NCI-H460 (cell line): Measurements from ENCODE around the gene CCDC127. TPM values are rescaled to one million over a fixed set of nuclear protein-coding genes. Genes with fewer than 3 reads are reported as not detected.
A peak's percentile ranks its signal among the peaks of the same experiment; 100 is the strongest.
"Not testable (repeated sequence)": the region's sequence is repeated elsewhere in the genome, so short reads cannot be mapped to it uniquely, and the experiment has no call there.

ENCODE experiments used
- DNase-seq: peaks from one replicate; pipeline ENCODE4 v3.0.0-alpha.2; 2016; ENCODE audit warnings: low read depth; ENCODE audit errors: extremely low read depth
- total RNA-seq: library from RNA; depleted of rRNA; stranded (reverse); fragments of >200 nt; shearing (Covaris generic); gene quantifications from 2 replicates; pipeline ENCODE4 v1.2.3, GENCODE V29; 2014

CCDC127 gene
- total RNA-seq, 1 experiment from 2014 or later = 4.4 TPM

DNA sequence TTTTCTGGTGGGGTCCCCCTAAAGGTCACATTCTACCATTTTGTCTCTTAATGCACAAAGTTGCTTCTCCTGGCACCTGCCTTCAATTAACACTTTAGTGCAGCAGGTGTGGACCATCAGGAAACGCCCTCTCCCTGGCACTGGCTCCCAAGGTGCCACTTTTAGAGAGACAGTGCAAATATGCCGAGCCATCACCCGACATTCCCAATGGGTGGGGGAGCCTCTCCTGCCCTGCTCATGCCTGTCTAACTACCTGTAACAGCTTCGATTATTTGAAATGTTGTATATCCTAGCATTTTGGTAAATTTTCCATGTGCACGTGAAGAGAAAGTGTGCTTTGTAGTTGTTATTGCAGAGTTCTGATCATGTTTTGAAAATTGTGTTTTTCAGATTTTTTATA is 39.8 kb downstream of the CCDC127 start:
- DNase-seq = no peak

DNA sequence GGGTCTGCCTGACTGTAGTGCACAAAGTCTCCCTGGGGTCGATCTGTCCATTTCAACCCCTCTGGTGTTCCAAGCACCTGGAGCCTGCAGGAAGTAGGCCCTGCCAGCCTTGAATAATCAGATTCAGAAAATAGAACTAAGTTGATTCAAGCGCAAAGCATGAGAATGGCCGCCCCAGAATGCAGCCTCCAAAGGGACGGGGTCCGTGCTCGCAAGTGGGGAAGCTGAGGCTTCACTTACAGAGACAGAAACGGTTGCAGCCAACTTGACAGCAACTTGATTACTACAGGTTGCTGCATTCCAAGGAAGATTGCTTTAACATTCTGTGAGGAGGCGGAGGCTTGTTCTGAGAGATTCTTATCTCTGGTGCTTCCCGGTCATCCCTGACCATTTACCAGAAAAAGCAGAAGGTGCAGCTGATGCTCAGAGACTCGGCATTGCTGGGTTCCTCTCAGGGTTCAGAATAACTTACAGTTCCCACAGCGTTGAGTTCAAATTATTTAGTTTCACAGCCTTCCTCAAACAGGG is 41.6 kb downstream of the CCDC127 start:
- DNase-seq = no peak

DNA sequence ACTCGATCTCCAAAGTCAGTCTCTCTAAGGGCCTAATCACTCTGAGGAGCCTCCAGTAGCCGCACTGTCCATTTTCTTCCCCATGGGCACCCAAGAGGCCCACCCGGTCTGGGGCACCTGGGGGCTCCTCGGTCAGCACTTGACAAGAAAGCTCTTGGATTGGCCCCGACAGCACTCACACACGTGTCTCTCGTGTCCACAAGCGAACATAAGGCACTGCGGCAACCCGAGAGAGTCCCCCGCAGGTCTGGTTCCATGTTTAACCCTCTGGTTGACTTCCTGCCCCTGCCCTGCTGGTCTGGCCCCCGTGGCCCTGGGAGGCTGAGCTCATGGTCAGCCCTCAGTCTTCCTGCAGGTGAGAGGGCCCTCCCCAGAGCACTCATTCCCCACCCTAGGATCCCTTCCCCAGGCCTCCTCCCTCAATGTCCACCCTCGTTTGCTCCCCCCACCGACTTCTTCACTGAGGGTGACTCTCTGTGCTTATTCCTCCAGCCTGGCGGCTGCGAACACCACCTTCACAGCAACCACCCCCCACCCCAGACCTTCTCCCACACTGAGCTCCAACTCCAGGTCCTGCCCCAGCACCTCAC is 43.0 kb downstream of the CCDC127 start:
- no peak for DNase-seq

DNA sequence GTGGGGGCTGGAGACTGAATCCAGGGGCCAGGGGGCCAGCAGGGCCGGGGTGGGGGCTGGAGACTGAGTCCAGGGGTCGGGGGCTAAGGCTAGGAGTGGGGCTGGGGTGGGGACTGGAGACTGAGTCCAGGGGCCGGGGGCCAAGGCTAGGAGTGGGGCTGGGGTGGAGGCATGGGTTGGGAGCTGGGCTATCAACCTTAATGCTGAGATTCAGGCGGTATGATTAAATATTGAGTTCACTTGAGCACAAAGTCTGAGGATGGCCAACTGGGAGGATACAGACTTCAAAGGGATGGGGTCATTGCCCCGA is 43.7 kb downstream of the CCDC127 start:
- no peak for DNase-seq

DNA sequence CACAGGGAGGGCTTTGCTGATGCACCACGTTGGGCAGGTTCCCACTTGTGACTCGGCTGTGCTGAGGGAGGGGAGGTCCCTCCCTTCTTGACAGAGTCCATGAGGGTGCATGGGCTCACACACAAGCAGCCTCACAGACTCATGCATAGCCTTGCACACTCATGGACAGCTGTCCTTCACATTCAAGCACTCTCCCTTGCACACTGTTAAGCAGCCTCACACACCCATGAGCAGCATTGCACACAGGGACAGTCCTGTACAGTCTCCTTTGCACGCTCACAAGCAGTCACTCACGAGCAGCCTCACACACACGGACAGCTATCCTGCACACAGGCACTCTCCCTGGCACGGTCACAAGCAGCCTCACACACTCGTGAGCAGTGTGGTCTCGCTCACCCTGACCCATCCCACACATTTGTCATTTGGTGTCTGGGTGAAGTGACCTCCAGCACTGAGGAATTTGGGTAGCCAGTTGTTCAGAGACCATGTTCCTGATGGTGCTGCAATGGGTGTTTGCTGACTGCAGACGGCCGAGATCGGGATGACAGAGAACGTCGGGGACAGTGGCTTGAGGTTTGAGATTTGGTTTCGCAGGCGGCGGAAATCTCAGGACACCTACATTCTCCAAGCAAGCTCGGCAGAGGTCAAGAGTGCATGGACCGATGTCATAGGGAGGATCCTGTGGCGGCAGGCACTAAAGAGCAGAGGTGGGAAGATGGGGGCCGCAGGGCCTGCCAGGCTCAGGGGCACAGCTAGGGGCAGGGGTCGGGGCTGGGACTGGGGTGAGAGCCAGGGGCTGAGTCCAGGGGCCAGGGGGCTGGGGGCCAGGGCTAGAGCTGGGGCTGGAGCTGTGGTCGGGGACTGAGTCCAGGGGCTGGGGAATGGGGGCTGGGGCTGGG is 44.3 kb downstream of the CCDC127 start:
- DNase-seq = no peak

DNA sequence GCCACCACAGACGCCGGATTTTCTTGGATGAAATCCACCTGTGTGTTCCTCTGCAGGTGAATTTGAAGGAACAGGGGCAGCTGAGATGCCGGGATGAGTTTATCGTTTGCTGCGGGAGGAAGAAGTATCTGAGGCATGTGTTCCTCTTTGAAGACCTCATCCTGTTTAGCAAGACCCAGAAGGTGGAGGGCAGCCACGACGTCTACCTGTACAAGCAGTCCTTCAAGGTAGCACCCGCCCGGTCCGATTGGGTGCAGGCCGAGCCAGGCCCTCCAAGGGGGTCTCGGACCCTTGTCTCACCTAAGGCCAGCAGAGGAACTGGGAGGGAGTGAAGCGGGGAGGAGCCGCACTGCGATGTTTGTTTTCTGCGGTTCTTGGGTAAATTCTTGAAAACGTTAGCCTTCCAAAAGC is 45.1 kb downstream of the CCDC127 start:
- no peak for DNase-seq

DNA sequence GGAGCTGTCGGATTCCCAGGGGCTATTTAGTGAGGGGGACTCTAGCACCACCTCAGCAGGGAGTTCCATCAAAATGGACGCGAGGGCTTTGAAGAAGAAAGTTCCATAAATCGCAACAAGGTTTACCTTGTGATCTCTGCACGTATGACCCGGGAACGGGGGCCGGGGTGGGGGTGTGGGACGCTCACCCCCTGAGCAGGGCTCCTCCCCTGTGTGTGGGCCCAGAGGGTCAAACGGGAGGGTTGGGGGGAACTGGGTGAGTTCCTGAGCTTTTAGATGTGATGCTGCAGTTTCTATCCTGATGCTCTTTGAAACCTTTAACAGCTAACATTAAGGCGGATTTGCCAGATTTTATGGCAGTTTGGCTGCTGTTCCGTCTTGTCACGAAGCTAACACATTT is 45.5 kb downstream of the CCDC127 start:
- no peak for DNase-seq

DNA sequence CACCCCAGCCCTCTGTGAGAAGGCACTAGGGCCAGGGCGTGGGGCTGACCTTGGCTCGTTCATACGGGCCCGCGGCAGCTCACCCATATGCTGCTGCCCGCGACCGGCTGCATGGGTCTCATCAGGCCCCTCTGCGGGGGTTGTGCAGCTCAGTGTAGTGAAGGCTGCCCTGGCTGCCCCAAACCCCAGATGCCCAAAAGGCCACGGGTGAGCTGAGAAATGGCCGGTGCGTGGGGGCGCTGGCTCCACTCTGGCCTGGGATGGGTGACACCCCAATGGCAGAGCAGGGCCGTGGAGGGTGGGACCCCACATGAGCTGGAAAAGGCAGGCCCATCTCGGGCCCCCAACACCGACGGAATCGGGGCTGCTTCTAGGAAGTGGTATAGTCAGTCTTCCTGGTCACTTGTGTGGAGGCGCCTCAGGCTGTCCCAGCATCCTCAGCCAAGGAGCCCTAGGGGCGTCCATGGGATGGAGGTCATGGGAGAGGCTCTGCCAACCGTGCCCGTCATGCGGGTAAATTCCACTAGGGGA is 46.1 kb downstream of the CCDC127 start:
- DNase-seq = no peak

DNA sequence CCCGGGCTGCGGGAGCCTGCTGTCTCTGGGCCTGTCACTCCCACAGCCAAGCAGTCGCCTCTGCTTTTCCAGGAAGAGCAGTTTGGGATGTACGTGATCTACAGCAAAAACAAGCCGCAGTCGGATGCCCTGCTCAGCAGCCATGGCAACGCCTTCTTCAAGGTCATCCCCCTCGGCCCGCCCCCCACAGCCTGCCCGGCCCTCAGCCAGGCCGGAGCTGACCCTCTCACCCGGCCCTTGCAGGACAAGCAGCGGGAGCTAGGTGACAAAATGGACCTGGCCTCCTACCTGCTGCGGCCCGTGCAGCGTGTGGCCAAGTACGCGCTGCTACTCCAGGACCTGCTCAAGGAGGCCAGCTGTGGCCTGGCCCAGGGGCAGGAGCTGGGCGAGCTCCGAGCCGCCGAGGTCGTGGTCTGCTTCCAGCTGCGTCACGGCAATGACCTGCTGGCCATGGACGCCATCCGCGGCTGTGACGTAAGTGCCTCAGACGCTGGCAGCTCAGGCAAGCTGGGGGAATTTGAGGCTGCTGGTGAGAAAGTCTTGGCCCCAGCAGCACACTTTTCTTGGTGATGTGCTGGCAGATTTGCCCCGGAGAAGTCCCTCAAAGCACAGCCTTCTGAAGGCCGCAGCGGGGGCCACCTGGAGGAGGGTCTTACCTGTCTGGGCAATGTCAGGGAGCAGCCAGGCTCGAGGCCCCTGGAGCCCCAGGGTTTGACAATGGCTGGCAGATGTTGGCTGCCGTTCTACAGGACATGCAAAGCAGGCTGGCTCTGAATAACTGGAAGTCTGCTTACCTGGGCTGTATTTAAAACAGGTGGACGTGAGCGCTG is 46.8 kb downstream of the CCDC127 start:
- DNase-seq = no peak

DNA sequence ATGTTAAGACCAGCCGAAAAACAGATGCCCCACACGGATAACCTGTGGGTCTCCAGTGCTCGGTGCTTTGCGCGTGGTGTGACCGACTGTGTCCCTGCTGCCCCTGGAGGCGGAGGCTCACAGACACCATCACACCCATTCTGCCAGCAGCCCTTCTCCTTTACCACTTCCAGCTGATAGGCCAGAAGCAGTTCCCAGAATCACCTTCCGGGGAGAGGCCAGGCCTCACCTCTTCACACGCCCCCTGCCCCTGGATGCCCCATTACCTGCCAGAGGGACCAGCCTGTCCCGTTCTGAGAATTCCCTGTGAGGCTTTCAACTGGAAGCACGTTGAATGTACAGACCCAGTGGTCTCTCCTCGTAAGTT is 48.2 kb downstream of the CCDC127 start:
- DNase-seq = no peak

DNA sequence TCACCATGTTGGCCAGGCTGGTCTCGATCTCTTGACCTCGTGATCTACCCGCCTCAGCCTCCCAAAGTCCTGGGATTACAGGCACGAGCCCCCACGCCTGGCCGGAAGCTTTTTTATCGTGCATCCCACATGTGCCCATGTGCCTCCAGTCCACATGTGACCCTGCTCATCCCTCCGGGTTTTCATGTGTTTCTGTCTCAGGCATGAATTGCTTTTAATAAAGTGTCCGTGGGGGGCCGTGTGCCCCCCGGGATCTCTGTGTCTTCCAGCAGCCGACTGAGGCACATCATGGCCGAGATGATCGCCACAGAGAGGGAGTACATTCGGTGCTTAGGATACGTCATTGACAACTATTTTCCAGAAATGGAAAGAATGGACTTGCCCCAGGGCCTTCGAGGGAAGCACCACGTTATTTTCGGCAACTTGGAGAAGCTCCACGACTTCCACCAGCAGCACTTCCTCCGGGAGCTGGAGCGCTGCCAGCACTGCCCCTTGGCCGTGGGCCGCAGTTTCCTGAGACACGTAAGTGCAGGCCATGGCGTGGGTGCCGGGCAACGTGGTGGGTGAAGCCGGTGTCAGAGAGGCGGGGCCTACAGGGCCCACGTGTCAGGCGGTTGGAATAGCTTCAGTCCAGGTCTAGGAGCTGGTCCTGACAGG is 48.8 kb downstream of the CCDC127 start:
- DNase-seq = no peak

DNA sequence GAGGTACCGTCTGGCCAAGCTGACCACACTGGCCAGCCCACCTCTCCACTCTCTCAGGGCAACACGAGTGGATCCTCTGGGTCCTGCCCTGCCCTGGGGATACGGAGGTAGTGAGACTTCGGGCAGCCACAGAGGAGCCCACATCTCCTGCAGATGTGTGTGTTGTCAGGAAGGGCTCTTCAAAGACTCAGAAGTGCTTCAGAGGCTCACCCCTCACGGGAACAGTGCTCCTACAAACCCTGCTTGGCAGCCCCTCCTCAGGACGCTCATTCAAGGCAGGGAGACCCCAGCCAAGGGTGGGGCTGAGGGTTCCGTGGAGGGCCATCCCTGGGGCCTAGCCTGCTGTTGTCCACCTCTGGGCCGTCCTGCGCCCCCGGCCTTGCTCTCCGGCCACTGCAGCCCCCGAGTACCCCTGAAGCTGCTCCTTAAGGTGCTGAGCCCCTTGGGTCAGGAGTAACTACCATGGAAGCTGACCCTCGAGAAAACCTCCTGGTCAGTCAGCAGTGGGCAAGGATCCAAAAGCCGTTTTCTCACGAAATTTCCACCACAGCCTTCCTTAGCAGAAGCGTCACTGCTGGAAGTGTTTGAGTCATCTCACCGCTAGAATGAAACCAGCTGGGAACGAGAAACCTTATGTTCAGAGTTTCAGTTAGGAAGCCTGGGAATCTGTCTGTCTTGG is 49.8 kb downstream of the CCDC127 start:
- DNase-seq = no peak

DNA sequence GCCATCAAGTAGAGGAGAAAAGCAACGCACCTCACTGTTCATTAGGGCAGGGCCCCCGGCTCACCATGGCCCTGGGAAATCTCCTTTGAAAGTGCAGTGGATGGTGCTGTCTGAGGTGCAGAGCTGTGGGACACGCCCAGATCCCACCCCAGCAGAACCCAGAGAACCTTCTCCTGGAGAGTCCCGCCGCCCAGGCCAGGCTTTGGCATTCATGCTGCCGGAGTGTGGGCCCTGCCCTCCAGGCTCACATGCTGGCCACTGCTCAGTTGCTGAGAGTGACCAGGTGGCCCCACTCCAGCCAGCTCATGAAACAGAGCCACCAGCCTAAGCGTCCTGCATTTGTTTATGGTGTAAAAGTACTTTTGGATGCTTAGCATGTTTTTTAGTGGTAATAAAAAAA is 50.4 kb downstream of the CCDC127 start:
- no peak for DNase-seq

DNA sequence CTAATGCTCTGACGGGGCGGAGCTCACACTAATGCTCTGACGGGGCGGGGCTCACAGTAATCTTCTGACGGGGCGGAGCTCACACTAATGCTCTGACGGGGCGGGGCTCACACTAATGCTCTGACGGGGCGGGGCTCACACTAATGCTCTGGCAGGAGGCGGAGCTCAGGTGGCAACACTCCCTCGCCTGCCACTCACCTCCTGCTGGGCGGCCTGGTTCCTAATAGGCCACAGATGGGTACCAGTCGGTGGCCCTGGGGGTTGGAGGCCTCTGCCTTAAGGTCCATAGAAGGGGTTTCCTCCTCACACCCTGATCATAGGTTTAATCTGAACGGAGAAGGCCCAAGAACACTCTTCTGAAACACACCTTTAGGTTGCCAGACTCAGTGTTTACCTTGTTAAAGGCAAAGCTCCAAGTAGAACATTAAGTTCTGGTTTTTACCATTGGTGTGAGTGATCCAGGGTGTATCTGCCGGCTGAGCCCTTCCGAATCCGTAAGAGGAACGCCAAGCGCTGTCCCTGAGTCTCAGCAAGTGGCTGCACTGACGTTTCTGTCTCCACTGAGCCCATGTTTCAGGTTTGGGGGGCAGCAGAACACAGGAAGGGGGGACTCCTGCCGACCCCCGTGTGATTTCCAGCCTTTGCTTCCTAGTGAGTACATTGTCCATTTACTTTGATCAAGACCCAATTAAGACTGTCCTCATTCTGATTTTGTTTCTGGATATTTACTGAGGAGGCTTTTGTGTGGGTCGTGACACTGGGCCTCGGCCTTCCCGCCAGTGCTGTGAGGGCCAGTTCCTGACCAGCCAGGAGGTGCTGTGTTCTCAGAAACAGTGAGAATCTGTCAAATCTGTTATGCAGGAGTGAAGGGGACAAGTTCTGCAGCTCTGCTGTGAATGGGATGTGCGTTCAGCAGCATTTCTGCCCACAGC is 51.2 kb downstream of the CCDC127 start:
- DNase-seq = no peak

DNA sequence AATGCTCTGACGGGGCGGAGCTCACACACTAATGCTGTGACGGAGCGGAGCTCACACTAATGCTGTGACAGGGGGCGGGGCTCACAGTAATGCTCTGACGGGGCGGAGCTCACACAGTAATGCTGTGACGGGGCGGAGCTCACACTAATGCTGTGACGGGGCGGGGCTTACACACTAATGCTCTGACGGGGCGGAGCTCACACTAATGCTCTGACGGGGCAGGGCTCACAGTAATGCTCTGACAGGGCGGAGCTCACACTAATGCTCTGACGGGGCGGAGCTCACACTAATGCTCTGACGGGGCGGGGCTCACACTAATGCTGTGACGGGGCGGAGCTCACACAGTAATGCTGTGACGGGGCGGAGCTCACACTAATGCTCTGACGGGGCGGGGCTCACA is 53.2 kb downstream of the CCDC127 start:
- not testable (repeated sequence) for DNase-seq

DNA sequence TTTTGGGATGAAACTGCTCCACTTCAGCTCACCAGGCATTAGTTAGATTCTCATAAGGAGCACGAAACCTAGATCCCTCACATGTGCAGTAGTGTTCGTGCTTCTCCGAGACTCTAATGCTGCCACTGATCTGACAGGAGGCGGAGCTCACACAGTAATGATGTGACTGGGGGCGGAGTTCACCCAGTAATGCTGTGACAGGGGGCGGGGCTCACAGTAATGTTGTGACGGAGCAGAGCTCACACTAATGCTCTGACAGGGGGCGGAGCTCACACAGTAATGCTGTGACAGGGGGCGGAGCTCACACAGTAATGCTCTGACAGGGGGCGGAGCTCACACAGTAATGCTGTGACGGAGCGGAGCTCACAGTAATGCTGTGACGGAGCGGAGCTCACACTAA is 53.7 kb downstream of the CCDC127 start:
- DNase-seq = peak; percentile 42

DNA sequence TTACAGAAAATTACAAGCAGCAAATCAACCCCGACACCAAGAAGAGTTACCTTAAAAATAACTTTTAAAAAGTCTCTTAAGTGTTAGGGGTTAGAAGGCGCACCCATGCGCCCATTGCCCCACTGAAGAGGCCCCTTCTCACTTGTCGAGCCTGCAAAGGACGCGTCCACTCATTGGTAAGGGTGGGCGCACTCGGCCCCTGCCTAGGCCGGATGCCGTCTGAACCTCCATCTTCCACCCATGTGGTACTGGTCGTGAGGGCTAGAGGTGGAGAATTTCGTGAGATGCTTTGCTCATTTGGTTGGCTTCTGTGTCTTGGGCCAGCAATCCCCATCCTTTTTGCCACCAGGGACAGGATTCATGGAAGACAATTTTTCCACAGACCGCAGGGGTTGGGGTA is 54.1 kb downstream of the CCDC127 start:
- no peak for DNase-seq

DNA sequence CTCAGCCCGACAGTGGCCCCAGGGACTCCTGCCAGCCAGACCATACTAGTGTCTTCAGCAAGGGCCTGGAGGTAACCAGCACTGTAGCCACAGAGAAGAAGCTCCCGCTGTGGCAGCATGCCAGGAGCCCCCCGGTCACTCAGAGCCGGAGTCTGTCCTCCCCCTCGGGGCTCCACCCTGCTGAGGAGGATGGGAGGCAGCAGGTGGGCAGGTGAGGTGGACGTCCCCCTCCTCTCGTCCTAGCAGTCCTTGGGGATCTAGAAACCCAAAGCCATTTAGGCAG is 54.7 kb downstream of the CCDC127 start:
- DNase-seq = no peak
